ENCODE results near the gene BFSP2.

DNA sequence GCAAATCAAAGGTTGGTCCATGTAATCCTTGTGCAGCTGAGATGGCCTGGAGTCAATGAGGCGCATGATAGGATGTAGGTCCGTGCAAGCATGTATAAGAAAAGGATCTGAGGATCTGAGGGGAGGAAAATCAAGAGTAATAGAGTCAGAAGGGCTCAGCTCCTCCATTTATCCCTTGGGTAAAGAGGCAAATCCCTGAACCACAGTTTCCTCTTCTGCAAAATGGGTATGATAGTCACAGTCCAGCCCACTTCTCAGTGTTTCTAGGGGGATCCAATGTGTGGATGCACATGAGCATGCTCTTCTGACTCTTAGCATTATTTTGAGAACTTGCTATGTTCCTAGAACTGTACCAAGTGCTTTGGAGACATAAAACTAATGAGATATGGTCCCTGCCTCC is 67.9 kb downstream of the BFSP2 start:
- TF ChIP-seq, protein P1, sequence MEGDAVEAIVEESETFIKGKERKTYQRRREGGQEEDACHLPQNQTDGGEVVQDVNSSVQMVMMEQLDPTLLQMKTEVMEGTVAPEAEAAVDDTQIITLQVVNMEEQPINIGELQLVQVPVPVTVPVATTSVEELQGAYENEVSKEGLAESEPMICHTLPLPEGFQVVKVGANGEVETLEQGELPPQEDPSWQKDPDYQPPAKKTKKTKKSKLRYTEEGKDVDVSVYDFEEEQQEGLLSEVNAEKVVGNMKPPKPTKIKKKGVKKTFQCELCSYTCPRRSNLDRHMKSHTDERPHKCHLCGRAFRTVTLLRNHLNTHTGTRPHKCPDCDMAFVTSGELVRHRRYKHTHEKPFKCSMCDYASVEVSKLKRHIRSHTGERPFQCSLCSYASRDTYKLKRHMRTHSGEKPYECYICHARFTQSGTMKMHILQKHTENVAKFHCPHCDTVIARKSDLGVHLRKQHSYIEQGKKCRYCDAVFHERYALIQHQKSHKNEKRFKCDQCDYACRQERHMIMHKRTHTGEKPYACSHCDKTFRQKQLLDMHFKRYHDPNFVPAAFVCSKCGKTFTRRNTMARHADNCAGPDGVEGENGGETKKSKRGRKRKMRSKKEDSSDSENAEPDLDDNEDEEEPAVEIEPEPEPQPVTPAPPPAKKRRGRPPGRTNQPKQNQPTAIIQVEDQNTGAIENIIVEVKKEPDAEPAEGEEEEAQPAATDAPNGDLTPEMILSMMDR (IDR thresholded peaks at IDR 0.05) = no peak
- TF ChIP-seq POLR2A (IDR thresholded peaks at IDR 0.05) = no peak
